Body of pancreas (tissue), 4 donors: ENCODE measurements around the gene ACVR2A.

Source experiments
- POLR2A ChIP-seq, 3 donors: fragments of 450-650 bp; IDR thresholded peaks; one replicate each; pipeline ENCODE4 v1.6.1; 2016; ENCODE audit warnings: antibody characterized with exemption in 3 of 3, mild to moderate bottlenecking in 2 of 3
- TF ChIP-seq, protein P1 (sequence below), 7 experiments: fragments of 450-650 bp in 4 of 7; fragments of 200-600 bp in 3 of 7; sonication (generic) in 3 of 7; IDR thresholded peaks; one replicate each; pipeline ENCODE4 v1.5.1; 2016 to 2019; ENCODE audit warnings: antibody characterized with exemption in 7 of 7

DNA sequence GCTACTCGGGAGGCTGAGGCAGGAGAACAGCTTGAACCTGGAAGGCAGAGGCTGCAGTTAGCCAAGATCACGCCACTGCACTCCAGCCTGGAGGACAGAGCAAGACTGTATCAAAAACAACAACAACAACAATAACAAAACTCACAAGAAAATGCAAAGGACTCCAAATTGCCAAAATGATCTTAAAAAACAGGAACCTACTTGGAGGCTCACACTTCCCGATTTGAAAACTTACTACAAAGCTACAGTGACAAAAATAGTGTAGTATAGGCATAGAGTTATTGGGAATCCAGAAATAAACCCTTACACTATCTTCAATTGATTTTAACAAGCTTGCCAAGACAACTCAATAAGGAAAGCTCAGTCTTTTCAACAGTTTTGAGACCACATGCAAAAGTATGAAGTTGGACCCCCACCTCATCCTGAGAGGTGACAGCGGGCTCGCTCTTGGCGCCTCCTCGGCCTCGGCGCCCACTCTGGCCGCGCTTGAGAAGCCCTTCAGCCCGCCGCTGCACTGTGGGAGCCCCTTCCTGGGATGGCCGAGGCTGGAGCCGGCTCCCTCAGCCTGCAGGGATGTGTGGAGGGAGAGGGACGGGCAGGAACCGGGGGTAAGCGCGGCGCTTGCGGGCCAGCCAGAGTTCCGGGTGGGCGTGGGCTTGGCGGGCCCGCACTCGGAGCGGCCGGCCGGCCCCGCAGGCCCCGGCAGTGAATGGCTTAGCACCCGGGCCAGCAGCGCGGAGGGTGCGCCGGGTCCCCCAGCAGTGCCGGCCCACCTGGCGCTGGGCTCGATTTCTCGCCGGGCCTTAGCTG, 18.3 kb upstream of the ACVR2A start:
- TF ChIP-seq, protein P1, sequence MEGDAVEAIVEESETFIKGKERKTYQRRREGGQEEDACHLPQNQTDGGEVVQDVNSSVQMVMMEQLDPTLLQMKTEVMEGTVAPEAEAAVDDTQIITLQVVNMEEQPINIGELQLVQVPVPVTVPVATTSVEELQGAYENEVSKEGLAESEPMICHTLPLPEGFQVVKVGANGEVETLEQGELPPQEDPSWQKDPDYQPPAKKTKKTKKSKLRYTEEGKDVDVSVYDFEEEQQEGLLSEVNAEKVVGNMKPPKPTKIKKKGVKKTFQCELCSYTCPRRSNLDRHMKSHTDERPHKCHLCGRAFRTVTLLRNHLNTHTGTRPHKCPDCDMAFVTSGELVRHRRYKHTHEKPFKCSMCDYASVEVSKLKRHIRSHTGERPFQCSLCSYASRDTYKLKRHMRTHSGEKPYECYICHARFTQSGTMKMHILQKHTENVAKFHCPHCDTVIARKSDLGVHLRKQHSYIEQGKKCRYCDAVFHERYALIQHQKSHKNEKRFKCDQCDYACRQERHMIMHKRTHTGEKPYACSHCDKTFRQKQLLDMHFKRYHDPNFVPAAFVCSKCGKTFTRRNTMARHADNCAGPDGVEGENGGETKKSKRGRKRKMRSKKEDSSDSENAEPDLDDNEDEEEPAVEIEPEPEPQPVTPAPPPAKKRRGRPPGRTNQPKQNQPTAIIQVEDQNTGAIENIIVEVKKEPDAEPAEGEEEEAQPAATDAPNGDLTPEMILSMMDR (IDR thresholded peaks at IDR 0.05): no peak
- no peak for TF ChIP-seq POLR2A (IDR thresholded peaks at IDR 0.05)
